Measurements from ENCODE around the gene ACOX1. TPM values are rescaled to one million over a fixed set of nuclear protein-coding genes. Genes with fewer than 3 reads are reported as not detected.

Gene ACOX1
- total RNA-seq, 4 donors from 2014 or later = 45.3 to 57.4 (median 48.9) TPM

DNA sequence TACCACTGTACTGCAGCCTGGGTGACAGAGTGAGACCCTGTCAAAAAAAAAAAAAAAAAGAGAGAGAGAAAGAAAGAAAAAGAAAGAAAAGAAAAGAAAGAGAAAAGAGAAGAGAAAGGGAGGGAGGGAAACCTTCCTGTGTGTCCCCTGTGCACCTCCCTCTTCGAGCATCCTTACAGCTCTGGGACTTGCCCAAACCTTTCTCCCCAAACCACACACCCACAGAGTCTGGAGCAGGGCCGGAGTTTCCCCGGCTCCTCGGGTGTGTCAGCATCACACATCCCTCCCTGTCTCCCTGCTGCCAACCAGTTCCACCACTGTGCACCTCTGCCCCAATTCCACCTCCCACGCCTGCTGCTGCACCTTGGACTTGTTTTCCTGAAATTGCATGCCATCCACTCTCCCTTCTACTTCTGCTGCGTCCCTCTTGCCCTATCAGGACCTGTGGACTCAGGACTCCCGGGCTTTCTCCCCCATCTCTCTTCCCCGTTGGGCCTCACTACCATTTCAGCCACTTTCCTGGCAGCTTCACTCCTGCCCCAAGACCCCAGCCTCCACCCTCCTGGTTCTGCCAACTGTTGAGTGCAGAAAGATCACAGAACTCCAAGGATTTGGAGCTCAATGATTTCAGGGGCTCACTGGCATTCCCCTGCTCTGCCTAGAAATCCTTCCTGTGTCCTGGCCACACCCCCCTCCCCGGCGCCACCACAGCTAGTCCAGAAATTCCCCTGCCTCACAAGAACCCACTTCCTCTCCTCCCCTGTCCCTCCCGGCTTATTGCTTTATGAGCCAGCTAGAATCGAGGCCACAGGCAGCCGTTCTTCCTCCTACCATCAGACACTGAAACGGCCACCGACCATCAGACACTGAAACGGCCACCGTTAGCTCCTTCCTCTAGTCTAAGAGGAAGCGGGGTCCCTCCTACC lies 18.0 kb upstream of the ACOX1 start:
- H3K27me3 ChIP-seq = no peaks in the 10 kb centered on the region
- peaks cover 0 to 5% (median 0%) of the 10 kb centered on the region in 4 donors for H3K4me1 ChIP-seq
- WGBS = 59% methylated on average over 18 of the region's 18 CpGs
- no peak overlapping the region for H3K27ac ChIP-seq (replicated peaks in 1 of 4)
- peaks cover 0 to 50% (median 19%) of the 10 kb centered on the region in 4 donors for H3K36me3 ChIP-seq
- no peak for DNase-seq (ENCODE audit: extremely low spot score)
- H3K9me3 ChIP-seq = no peaks in the 10 kb centered on the region
- intact Hi-C loops (cut with DNase I) = no loop called here
- no peak overlapping the region for H3K4me3 ChIP-seq
- TF ChIP-seq, protein P1, sequence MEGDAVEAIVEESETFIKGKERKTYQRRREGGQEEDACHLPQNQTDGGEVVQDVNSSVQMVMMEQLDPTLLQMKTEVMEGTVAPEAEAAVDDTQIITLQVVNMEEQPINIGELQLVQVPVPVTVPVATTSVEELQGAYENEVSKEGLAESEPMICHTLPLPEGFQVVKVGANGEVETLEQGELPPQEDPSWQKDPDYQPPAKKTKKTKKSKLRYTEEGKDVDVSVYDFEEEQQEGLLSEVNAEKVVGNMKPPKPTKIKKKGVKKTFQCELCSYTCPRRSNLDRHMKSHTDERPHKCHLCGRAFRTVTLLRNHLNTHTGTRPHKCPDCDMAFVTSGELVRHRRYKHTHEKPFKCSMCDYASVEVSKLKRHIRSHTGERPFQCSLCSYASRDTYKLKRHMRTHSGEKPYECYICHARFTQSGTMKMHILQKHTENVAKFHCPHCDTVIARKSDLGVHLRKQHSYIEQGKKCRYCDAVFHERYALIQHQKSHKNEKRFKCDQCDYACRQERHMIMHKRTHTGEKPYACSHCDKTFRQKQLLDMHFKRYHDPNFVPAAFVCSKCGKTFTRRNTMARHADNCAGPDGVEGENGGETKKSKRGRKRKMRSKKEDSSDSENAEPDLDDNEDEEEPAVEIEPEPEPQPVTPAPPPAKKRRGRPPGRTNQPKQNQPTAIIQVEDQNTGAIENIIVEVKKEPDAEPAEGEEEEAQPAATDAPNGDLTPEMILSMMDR (IDR thresholded peaks at IDR 0.05) = no peak
- TF ChIP-seq POLR2A (IDR thresholded peaks at IDR 0.05; ENCODE audit: low read depth) (no peak), POLR2AphosphoS5 (IDR thresholded peaks at IDR 0.05) (no peak), EP300 (IDR thresholded peaks at IDR 0.05) (no peak)

DNA sequence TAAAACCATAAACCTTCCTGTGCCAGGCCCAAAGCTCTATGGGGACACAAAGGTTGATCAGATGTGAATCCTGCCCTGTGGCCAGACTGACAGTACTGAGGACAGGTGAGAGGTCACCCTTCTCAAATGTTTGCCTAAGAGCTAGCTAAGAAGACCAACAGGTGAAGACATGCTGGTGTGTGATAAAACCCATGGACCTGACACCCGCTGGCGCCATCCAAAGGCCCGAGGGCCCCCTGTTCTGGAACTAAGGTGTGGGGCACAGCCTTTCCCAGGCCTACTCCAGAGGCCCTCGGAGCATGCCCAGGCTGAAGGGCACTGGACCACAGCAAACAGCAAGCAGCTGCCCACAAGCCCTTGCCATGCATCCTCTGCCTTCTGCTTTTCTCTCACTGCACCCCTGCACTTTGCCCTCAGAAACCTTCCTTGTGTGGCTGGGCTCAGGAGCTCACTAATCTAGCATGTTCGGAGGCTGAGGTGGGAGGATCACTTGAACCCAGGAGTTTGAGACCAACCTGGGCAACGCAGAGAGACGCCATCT lies 16.5 kb upstream of the ACOX1 start:
- peaks cover 7 to 53% (median 22%) of the 10 kb centered on the region in 4 donors for H3K36me3 ChIP-seq
- no peaks in the 10 kb centered on the region for H3K27me3 ChIP-seq
- DNase-seq (ENCODE audit: extremely low spot score) = no peak
- H3K4me1 ChIP-seq = peaks cover 0 to 5% (median 0%) of the 10 kb centered on the region in 4 donors
- no peak for TF ChIP-seq POLR2AphosphoS5 (IDR thresholded peaks at IDR 0.05)
- TF ChIP-seq EP300 (IDR thresholded peaks at IDR 0.05) = no peak
- TF ChIP-seq, protein P1 (IDR thresholded peaks at IDR 0.05) = no peak
- TF ChIP-seq POLR2A (IDR thresholded peaks at IDR 0.05; ENCODE audit: low read depth) = no peak
- WGBS = 98% methylated on average over 7 of the region's 7 CpGs
- H3K4me3 ChIP-seq = no peak overlapping the region
- intact Hi-C loops (cut with DNase I) = no loop called here
- no peaks in the 10 kb centered on the region for H3K9me3 ChIP-seq
- H3K27ac ChIP-seq (replicated peaks in 1 of 4) = no peak overlapping the region

DNA sequence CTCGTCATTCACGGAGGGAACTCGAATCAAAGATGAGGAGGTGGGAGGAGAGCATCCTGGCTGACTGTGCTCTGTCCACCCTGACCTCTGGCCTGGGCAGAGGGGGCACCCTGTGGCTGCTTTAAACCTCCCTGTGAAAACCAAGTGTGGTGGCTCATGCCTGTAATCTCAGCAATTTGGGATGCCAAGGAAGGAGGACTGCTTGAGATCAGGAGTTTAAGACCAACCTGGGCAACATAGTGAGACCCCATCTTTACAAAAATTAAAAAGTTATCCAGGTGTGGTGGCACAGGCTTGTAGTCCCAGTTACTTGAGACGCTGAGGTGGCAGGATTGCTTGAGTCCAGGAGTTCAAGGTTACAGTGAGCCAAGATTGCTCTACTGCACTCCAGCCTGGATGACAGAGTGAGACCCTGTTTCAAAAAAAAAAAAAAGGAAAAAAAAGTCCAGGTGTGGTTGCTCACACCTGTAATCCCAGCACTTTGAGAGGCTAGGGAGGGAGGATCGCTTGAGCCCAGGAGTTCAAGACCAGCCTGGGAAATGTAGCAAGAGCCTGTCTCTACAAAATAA lies 15.9 kb upstream of the ACOX1 start:
- intact Hi-C loops (cut with DNase I) = no loop called here
- TF ChIP-seq EP300 (IDR thresholded peaks at IDR 0.05) (no peak), POLR2A (IDR thresholded peaks at IDR 0.05; ENCODE audit: low read depth) (no peak), POLR2AphosphoS5 (IDR thresholded peaks at IDR 0.05) (no peak)
- TF ChIP-seq, protein P1 (IDR thresholded peaks at IDR 0.05) = no peak
- H3K4me3 ChIP-seq = no peak overlapping the region
- H3K36me3 ChIP-seq = peaks cover 7 to 47% (median 21%) of the 10 kb centered on the region in 4 donors
- H3K9me3 ChIP-seq = no peaks in the 10 kb centered on the region
- peaks cover 0 to 5% (median 0%) of the 10 kb centered on the region in 4 donors for H3K4me1 ChIP-seq
- H3K27ac ChIP-seq (replicated peaks in 1 of 4) = no peak overlapping the region
- DNase-seq (ENCODE audit: extremely low spot score) = no peak
- no peaks in the 10 kb centered on the region for H3K27me3 ChIP-seq
- WGBS = 91% methylated on average over 5 of the region's 5 CpGs

DNA sequence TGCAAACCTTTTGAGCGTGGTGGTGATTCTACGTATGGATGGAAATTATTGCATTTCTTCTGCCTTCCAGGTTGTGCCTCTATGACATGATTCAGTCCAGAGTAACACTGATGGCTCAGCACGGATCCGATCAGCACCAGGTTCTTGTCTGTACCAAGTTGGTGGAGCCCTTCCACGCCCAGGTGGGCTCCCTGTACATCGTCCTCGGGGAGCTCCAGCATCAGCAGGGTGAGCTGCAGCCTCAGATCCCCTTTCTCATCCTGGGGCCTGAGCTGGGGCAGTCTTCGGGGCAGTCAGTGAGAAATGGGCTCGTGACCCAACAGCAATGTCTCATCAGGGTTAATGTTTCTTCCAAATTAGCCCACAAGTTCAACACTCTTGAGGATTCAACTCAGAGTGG lies 12.4 kb upstream of the ACOX1 start:
- Histone ChIP-seq H3K27me3 (no peaks in the 10 kb centered on the region), H3K4me3 (no peak overlapping the region), H3K9me3 (no peaks in the 10 kb centered on the region), H3K36me3 (peaks cover 7 to 47% (median 21%) of the 10 kb centered on the region in 4 donors), H3K4me1 (no peaks in the 10 kb centered on the region), H3K27ac (replicated peaks in 1 of 4) (no peak overlapping the region)
- no peak for DNase-seq (ENCODE audit: extremely low spot score)
- intact Hi-C loops (cut with DNase I) = no loop called here
- 94% methylated on average over 4 of the region's 9 CpGs for WGBS
- TF ChIP-seq POLR2AphosphoS5 (IDR thresholded peaks at IDR 0.05) (no peak), EP300 (IDR thresholded peaks at IDR 0.05) (no peak), POLR2A (IDR thresholded peaks at IDR 0.05; ENCODE audit: low read depth) (no peak)
- TF ChIP-seq, protein P1 (IDR thresholded peaks at IDR 0.05) = no peak

Data from esophagus muscularis mucosa (tissue), 4 donors.